ENCODE measurements around the gene TXNDC5.

DNA sequence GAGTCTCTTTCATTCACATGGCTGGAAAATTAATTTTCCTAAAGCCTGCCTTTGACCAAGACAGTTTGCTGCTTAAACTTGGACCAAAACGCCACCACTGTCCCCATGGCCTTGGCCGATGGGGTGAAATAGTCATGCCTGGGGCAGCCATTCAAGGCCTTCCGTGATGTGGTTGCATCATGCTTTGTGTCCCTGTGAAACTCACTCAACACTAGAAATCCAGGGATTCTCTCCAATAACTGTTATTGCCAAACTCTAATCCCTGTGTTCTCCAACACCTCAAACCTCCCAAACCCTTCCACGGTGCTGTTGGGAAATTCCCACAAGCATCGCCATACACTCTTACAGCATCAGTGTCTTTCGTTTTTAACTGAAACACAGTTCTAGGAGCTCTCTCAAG, 1.4 kb upstream of the TXNDC5 start:
- TF ChIP-seq, protein P1, sequence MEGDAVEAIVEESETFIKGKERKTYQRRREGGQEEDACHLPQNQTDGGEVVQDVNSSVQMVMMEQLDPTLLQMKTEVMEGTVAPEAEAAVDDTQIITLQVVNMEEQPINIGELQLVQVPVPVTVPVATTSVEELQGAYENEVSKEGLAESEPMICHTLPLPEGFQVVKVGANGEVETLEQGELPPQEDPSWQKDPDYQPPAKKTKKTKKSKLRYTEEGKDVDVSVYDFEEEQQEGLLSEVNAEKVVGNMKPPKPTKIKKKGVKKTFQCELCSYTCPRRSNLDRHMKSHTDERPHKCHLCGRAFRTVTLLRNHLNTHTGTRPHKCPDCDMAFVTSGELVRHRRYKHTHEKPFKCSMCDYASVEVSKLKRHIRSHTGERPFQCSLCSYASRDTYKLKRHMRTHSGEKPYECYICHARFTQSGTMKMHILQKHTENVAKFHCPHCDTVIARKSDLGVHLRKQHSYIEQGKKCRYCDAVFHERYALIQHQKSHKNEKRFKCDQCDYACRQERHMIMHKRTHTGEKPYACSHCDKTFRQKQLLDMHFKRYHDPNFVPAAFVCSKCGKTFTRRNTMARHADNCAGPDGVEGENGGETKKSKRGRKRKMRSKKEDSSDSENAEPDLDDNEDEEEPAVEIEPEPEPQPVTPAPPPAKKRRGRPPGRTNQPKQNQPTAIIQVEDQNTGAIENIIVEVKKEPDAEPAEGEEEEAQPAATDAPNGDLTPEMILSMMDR (IDR thresholded peaks at IDR 0.05) = no peak
- no peak for TF ChIP-seq POLR2A (IDR thresholded peaks at IDR 0.05)

Data from Peyer's patch (tissue), 4 donors.